Stimulated activated CD4-positive, alpha-beta T cell treated with anti-CD3 and anti-CD28 coated beads, Interleukin-15, amount 100 ng/mL, for 1 hour (primary cell): ENCODE results near the gene CTF1.
"Not testable (repeated sequence)": the region's sequence is repeated elsewhere in the genome, so short reads cannot be mapped to it uniquely, and the experiment has no call there.

Experiments
- DNase-seq, 2 donors: peaks; one replicate each; pipeline ENCODE4 v3.0.0-alpha.2; 2020; ENCODE audit warnings: low read depth in 1 of 2, low spot score in 1 of 2

Gene CTF1

GRCh38 chr16:30928390-30928789 is 32.0 kb downstream of the CTF1 start:
- no peak for DNase-seq

GRCh38 chr16:30929167-30929566 is 32.8 kb downstream of the CTF1 start:
- no peak for DNase-seq

GRCh38 chr16:30930160-30930571 is 33.8 kb downstream of the CTF1 start:
- DNase-seq = no peak

- no peak for DNase-seq
Observed at GRCh38 chr16:30931068-30931650, 34.7 kb downstream of the CTF1 start.

GRCh38 chr16:30934827-30935557 is 38.6 kb downstream of the CTF1 start:
- no peak for DNase-seq

GRCh38 chr16:30937692-30938091 is 41.3 kb downstream of the CTF1 start:
- DNase-seq = no peak

GRCh38 chr16:30939571-30939970 is 43.2 kb downstream of the CTF1 start:
- DNase-seq = not testable (repeated sequence)

GRCh38 chr16:30941600-30942425 is 45.4 kb downstream of the CTF1 start:
- DNase-seq = peak; percentile 39 to 40

GRCh38 chr16:30942426-30942806 is 46.0 kb downstream of the CTF1 start:
- no peak for DNase-seq

GRCh38 chr16:30944352-30944751 is 47.9 kb downstream of the CTF1 start:
- no peak for DNase-seq

GRCh38 chr16:30946671-30947540 is 50.5 kb downstream of the CTF1 start:
- DNase-seq = no peak

- DNase-seq = no peak
Observed at GRCh38 chr16:30947541-30947858, 51.1 kb downstream of the CTF1 start.

- no peak for DNase-seq
Observed at GRCh38 chr16:30947859-30948666, 51.6 kb downstream of the CTF1 start.

- DNase-seq = no peak
Observed at GRCh38 chr16:30948667-30949649, 52.5 kb downstream of the CTF1 start, which contains the start of gene ORAI3. Gene ORAI3 (plus strand): TSS chr16:30949068. CDS start chr16:30949290, 222 bp downstream.

- no peak for DNase-seq
Observed at GRCh38 chr16:30949650-30950515, 53.5 kb downstream of the CTF1 start.

- no peak for DNase-seq
Observed at GRCh38 chr16:30950516-30951065, 54.2 kb downstream of the CTF1 start.

- no peak for DNase-seq
Observed at GRCh38 chr16:30951193-30951592, 54.8 kb downstream of the CTF1 start.

- DNase-seq = no peak
Observed at GRCh38 chr16:30951750-30952149, 55.3 kb downstream of the CTF1 start.
